ENCODE results near the gene CAPN10. TPM values are rescaled to one million over a fixed set of nuclear protein-coding genes. Genes with fewer than 3 reads are reported as not detected.
A peak's percentile ranks its signal among the peaks of the same experiment; 100 is the strongest.

Gene CAPN10
- total and polyA plus RNA-seq, 3 experiments from 2014 or later = 19.5 to 40.5 (median 36.1) TPM

- Histone ChIP-seq H3K27ac (ENCODE audit: low read depth, low read length) (no peak overlapping the region), H3K4me3 (ENCODE audit: low read length) (no peak overlapping the region), H3K36me3 (ENCODE audit: insufficient read depth, low read length) (no peaks in the 10 kb centered on the region), H3K4me1 (ENCODE audit: insufficient read depth, low read length) (peaks cover 20% of the 10 kb centered on the region), H3K9me3 (ENCODE audit: low read length) (peaks cover 4% of the 10 kb centered on the region), H3K27me3 (ENCODE audit: insufficient read depth, low read length, poor library complexity, severe bottlenecking) (no peaks in the 10 kb centered on the region)
- Mint-ChIP-seq H3K27ac (no peak overlapping the region), H3K27me3 (no peaks in the 10 kb centered on the region), H3K36me3 (peaks cover 5 to 9% (median 6%) of the 10 kb centered on the region in 3 donors), H3K9me3 (peaks cover 4 to 15% (median 10%) of the 10 kb centered on the region in 5 donors), H3K4me3 (no peak overlapping the region), H3K4me1 (peaks cover 0 to 10% (median 5%) of the 10 kb centered on the region in 3 donors)
- ChIA-PET CTCF (no interaction called here), POLR2A (no interaction called here)
- peak in 1 of 5 donors; percentile 37 for DNase-seq
Measured at GRCh38 chr2:240631548-240632305, 45.2 kb downstream of the CAPN10 start.

GRCh38 chr2:240632306-240632721 lies 45.8 kb downstream of the CAPN10 start:
- Mint-ChIP-seq H3K27ac (no peak overlapping the region), H3K4me1 (peaks cover 0 to 4% (median 0%) of the 10 kb centered on the region in 3 donors), H3K4me3 (peak overlapping the region in 1 of 7 donors; percentile 69), H3K9me3 (peaks cover 4 to 15% (median 10%) of the 10 kb centered on the region in 5 donors), H3K36me3 (peaks cover 5 to 9% (median 6%) of the 10 kb centered on the region in 3 donors), H3K27me3 (no peaks in the 10 kb centered on the region)
- Histone ChIP-seq H3K4me1 (ENCODE audit: insufficient read depth, low read length) (peaks cover 14% of the 10 kb centered on the region), H3K9me3 (ENCODE audit: low read length) (peaks cover 4% of the 10 kb centered on the region), H3K36me3 (ENCODE audit: insufficient read depth, low read length) (no peaks in the 10 kb centered on the region), H3K27ac (ENCODE audit: low read depth, low read length) (no peak overlapping the region), H3K4me3 (ENCODE audit: low read length) (no peak overlapping the region), H3K27me3 (ENCODE audit: insufficient read depth, low read length, poor library complexity, severe bottlenecking) (no peaks in the 10 kb centered on the region)
- ChIA-PET CTCF (no interaction called here), POLR2A (no interaction called here)
- no peak for DNase-seq

- H3K4me3 ChIP-seq (ENCODE audit: low read length) = no peak overlapping the region
- H3K4me1 Mint-ChIP-seq = no peaks in the 10 kb centered on the region
- no peaks in the 10 kb centered on the region for H3K4me1 ChIP-seq (ENCODE audit: insufficient read depth, low read length)
- H3K36me3 Mint-ChIP-seq = peaks cover 5 to 9% (median 6%) of the 10 kb centered on the region in 3 donors
- H3K9me3 ChIP-seq (ENCODE audit: low read length) = peaks cover 4% of the 10 kb centered on the region
- no peak overlapping the region for H3K27ac ChIP-seq (ENCODE audit: low read depth, low read length)
- H3K27me3 Mint-ChIP-seq = peaks cover 0 to 2% of the 10 kb centered on the region in 2 donors
- no peaks in the 10 kb centered on the region for H3K27me3 ChIP-seq (ENCODE audit: insufficient read depth, low read length, poor library complexity, severe bottlenecking)
- POLR2A ChIA-PET = no interaction called here
- H3K36me3 ChIP-seq (ENCODE audit: insufficient read depth, low read length) = no peaks in the 10 kb centered on the region
- no peak overlapping the region for H3K4me3 Mint-ChIP-seq
- H3K9me3 Mint-ChIP-seq = peaks cover 4 to 17% (median 9%) of the 10 kb centered on the region in 5 donors
- DNase-seq = peak in 1 of 5 donors; percentile 36
- CTCF ChIA-PET = no interaction called here
- H3K27ac Mint-ChIP-seq = peak overlapping the region in 2 of 8 donors; percentile 67 to 72
Measured at GRCh38 chr2:240635121-240635997, 48.8 kb downstream of the CAPN10 start.

GRCh38 chr2:240635998-240636547 lies 49.5 kb downstream of the CAPN10 start:
- no peaks in the 10 kb centered on the region for H3K36me3 ChIP-seq (ENCODE audit: insufficient read depth, low read length)
- CTCF ChIA-PET = no interaction called here
- H3K27ac Mint-ChIP-seq = no peak overlapping the region
- H3K4me1 Mint-ChIP-seq = no peaks in the 10 kb centered on the region
- no peak overlapping the region for H3K27ac ChIP-seq (ENCODE audit: low read depth, low read length)
- H3K9me3 Mint-ChIP-seq = peaks cover 4 to 17% (median 9%) of the 10 kb centered on the region in 5 donors
- no peaks in the 10 kb centered on the region for H3K4me1 ChIP-seq (ENCODE audit: insufficient read depth, low read length)
- H3K36me3 Mint-ChIP-seq = peaks cover 3 to 9% (median 5%) of the 10 kb centered on the region in 3 donors
- peaks cover 4% of the 10 kb centered on the region for H3K9me3 ChIP-seq (ENCODE audit: low read length)
- H3K27me3 Mint-ChIP-seq = peaks cover 0 to 2% of the 10 kb centered on the region in 2 donors
- no peak for DNase-seq
- POLR2A ChIA-PET = no interaction called here
- no peak overlapping the region for H3K4me3 ChIP-seq (ENCODE audit: low read length)
- no peaks in the 10 kb centered on the region for H3K27me3 ChIP-seq (ENCODE audit: insufficient read depth, low read length, poor library complexity, severe bottlenecking)
- H3K4me3 Mint-ChIP-seq = no peak overlapping the region

DNA sequence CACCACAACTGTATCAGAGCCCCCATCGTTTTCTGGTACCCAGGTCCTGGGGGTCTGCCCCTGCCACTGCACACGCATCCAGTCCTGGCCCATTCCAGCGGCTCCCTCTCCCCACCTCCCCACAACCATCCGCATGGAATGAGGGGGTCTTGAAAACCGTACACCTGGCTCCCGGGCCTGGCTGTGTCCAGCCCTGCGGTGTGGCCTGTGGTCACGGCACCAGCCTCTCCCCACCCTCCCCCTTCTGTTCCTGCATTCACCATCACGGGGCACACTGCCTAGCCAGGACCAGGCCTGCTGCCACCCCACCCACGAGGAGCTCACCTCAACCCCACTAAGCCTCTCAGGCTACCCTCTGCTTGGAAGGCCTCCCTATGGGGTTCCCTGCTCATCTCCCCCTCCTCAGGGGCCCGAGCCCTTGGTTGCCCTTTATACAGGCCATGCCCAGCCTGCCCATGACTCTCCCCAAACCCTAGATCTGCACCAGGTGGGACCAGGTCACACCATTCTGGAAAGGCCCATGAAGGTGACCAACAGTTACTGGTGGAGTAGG lies 50.1 kb downstream of the CAPN10 start:
- Mint-ChIP-seq H3K36me3 (peaks cover 3 to 9% (median 5%) of the 10 kb centered on the region in 3 donors), H3K27ac (peak overlapping the region in 1 of 8 donors; percentile 64), H3K4me3 (peak overlapping the region in 1 of 7 donors; percentile 72), H3K9me3 (peaks cover 4 to 17% (median 9%) of the 10 kb centered on the region in 5 donors), H3K4me1 (no peaks in the 10 kb centered on the region), H3K27me3 (peaks cover 0 to 2% of the 10 kb centered on the region in 2 donors)
- peak in 1 of 5 donors; percentile 42 for DNase-seq
- H3K27me3 ChIP-seq (ENCODE audit: insufficient read depth, low read length, poor library complexity, severe bottlenecking) = no peaks in the 10 kb centered on the region
- no peaks in the 10 kb centered on the region for H3K36me3 ChIP-seq (ENCODE audit: insufficient read depth, low read length)
- H3K27ac ChIP-seq (ENCODE audit: low read depth, low read length) = no peak overlapping the region
- H3K4me3 ChIP-seq (ENCODE audit: low read length) = no peak overlapping the region
- ChIA-PET POLR2A (no interaction called here), CTCF (no interaction called here)
- peaks cover 4% of the 10 kb centered on the region for H3K9me3 ChIP-seq (ENCODE audit: low read length)
- no peaks in the 10 kb centered on the region for H3K4me1 ChIP-seq (ENCODE audit: insufficient read depth, low read length)

DNA sequence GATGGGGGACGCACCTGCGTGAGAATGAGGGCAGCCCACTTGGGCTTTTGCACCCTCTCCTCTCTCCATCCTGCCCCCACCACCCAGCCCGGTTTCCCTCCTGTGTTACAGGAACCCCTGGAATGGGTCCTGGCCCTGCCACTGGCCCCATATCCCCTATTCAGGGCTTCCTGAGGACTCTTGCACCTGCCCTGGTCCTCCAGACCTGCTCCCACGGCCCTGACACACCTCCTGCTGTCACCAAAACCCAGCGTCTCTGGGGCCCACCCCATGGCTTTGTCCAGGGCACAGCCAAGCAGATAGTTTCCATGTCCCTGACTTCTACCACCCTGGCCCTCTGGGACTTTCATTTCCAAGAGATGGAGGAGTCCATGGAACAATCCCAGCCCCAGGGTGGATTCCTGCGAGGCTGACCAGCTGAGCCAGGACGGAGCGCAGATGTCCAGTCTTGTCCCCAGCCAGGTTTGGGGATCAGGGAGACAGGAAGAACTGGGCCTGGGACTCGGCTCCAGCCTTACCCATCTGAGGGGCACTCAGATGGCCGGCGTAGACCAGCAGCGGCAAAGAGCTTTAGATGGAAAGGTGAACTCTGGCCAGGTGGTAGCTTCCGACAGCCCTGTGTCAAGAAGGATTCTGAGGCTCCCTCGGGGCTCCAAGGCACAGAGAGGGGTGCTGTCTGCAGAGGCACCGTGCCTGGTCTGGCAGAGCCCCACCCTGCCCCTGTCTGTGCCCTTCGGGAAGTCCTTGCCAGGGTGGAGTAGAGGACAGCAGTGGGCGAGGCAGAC lies 50.8 kb downstream of the CAPN10 start:
- DNase-seq = no peak
- H3K27ac ChIP-seq (ENCODE audit: low read depth, low read length) = no peak overlapping the region

GRCh38 chr2:240637901-240638345 lies 51.4 kb downstream of the CAPN10 start:
- Mint-ChIP-seq H3K27me3 (peaks cover 0 to 2% of the 10 kb centered on the region in 2 donors), H3K27ac (peak overlapping the region in 2 of 8 donors; percentile 27 to 80), H3K36me3 (peaks cover 3 to 9% (median 5%) of the 10 kb centered on the region in 3 donors), H3K9me3 (peaks cover 4 to 17% (median 8%) of the 10 kb centered on the region in 5 donors), H3K4me1 (no peaks in the 10 kb centered on the region), H3K4me3 (no peak overlapping the region)
- Histone ChIP-seq H3K27ac (ENCODE audit: low read depth, low read length) (no peak overlapping the region), H3K4me1 (ENCODE audit: insufficient read depth, low read length) (no peaks in the 10 kb centered on the region), H3K9me3 (ENCODE audit: low read length) (peaks cover 4% of the 10 kb centered on the region), H3K27me3 (ENCODE audit: insufficient read depth, low read length, poor library complexity, severe bottlenecking) (no peaks in the 10 kb centered on the region), H3K36me3 (ENCODE audit: insufficient read depth, low read length) (no peaks in the 10 kb centered on the region), H3K4me3 (ENCODE audit: low read length) (no peak overlapping the region)
- no peak for DNase-seq
- POLR2A ChIA-PET = no interaction called here
- CTCF ChIA-PET = no interaction called here

More for the DNA sequence above, 50.8 kb downstream of the CAPN10 start:
- ChIA-PET POLR2A (no interaction called here), CTCF (no interaction called here)
- no peaks in the 10 kb centered on the region for H3K4me1 Mint-ChIP-seq
- no peak overlapping the region for H3K27ac Mint-ChIP-seq
- H3K27me3 Mint-ChIP-seq = peaks cover 0 to 2% of the 10 kb centered on the region in 2 donors
- Histone ChIP-seq H3K4me3 (ENCODE audit: low read length) (no peak overlapping the region), H3K4me1 (ENCODE audit: insufficient read depth, low read length) (no peaks in the 10 kb centered on the region), H3K36me3 (ENCODE audit: insufficient read depth, low read length) (no peaks in the 10 kb centered on the region), H3K27me3 (ENCODE audit: insufficient read depth, low read length, poor library complexity, severe bottlenecking) (no peaks in the 10 kb centered on the region), H3K9me3 (ENCODE audit: low read length) (peaks cover 4% of the 10 kb centered on the region)
- H3K36me3 Mint-ChIP-seq = peaks cover 3 to 9% (median 5%) of the 10 kb centered on the region in 3 donors
- no peak overlapping the region for H3K4me3 Mint-ChIP-seq
- H3K9me3 Mint-ChIP-seq = peaks cover 4 to 17% (median 9%) of the 10 kb centered on the region in 5 donors

Data from CD8-positive, alpha-beta memory T cell (primary cell).